Osteoblast (primary cell): Measurements from ENCODE around the gene NUDT14. TPM values are rescaled to one million over a fixed set of nuclear protein-coding genes. Genes with fewer than 3 reads are reported as not detected.
A peak's percentile ranks its signal among the peaks of the same experiment; 100 is the strongest.

Source experiments
- DNase-seq: peaks from one replicate; pipeline ENCODE4 v3.0.0; 2011; ENCODE audit warnings: low spot score, mixed read lengths; ENCODE audit not compliant: insufficient read length; ENCODE audit errors: missing footprints
- H2AFZ ChIP-seq: 2 replicates; pipeline ENCODE4 v1.6.0; 2011; ENCODE audit warnings: mild to moderate bottlenecking, low read length
- H3K27ac ChIP-seq: 2 replicates; pipeline ENCODE4 v1.5.1; 2011; ENCODE audit warnings: mild to moderate bottlenecking, low read depth, low read length, moderate library complexity
- H3K27me3 ChIP-seq: 2 replicates; pipeline ENCODE4 v1.6.0; 2012; ENCODE audit warnings: mild to moderate bottlenecking, control low read depth, inconsistent platforms, low read length, moderate library complexity; ENCODE audit not compliant: insufficient read depth
- H3K36me3 ChIP-seq: 2 replicates; pipeline ENCODE4 v1.5.1; 2011; ENCODE audit warnings: mild to moderate bottlenecking, low read length, control low read depth, moderate library complexity; ENCODE audit not compliant: insufficient read depth
- H3K4me1 ChIP-seq: 2 replicates; pipeline ENCODE4 v1.5.1; 2011; ENCODE audit warnings: mild to moderate bottlenecking, low read length, control low read depth, moderate library complexity; ENCODE audit not compliant: insufficient read depth
- H3K4me2 ChIP-seq: 2 replicates; pipeline ENCODE4 v1.6.0; 2011; ENCODE audit warnings: mild to moderate bottlenecking, low read length; ENCODE audit not compliant: insufficient read depth
- H3K4me3 ChIP-seq: fragments of 200-600 bp; sonication (generic); 3 replicates; pipeline ENCODE4 v1.5.1; 2012; ENCODE audit warnings: mild to moderate bottlenecking, low read length, inconsistent platforms; ENCODE audit not compliant: insufficient read depth
- H3K79me2 ChIP-seq: 2 replicates; pipeline ENCODE4 v1.6.0; 2012; ENCODE audit warnings: mild to moderate bottlenecking, low read length, control low read depth, inconsistent platforms; ENCODE audit not compliant: insufficient read depth
- H3K9me3 ChIP-seq: 2 replicates; pipeline ENCODE4 v1.5.1; 2011; ENCODE audit warnings: low read depth, low read length, control low read depth
- H4K20me1 ChIP-seq: 2 replicates; pipeline ENCODE4 v1.6.0; 2012; ENCODE audit warnings: mild to moderate bottlenecking, low read length, control low read depth; ENCODE audit not compliant: insufficient read depth
- CTCF ChIP-seq: IDR thresholded peaks from 2 replicates; pipeline ENCODE4 v1.5.1; 2011; ENCODE audit warnings: mild to moderate bottlenecking, low read depth, low read length, moderate library complexity; ENCODE audit errors: extremely low read depth
- total RNA-seq: library from RNA; depleted of rRNA; stranded (reverse); fragments of >200 nt; gene quantifications from 2 replicates; pipeline ENCODE4 v1.2.3, GENCODE V29; 2012

The NUDT14 gene
- total RNA-seq, 1 donor = 15.9 TPM

GRCh38 chr14:105138021-105138541, 43.0 kb downstream of the NUDT14 start:
- no peaks in the 10 kb centered on the region for H3K79me2 ChIP-seq
- no peaks in the 10 kb centered on the region for H3K4me1 ChIP-seq
- H3K4me2 ChIP-seq = no peak overlapping the region
- H3K36me3 ChIP-seq = no peaks in the 10 kb centered on the region
- H4K20me1 ChIP-seq = no peaks in the 10 kb centered on the region
- H3K9me3 ChIP-seq = peaks cover 8% of the 10 kb centered on the region
- H3K4me3 ChIP-seq = no peak overlapping the region
- no peak overlapping the region for H3K27ac ChIP-seq
- no peak overlapping the region for H2AFZ ChIP-seq
- no peak for TF ChIP-seq CTCF
- DNase-seq = peak; percentile 69
- H3K27me3 ChIP-seq = peaks cover 2% of the 10 kb centered on the region

- TF ChIP-seq CTCF = no peak
- peaks cover 8% of the 10 kb centered on the region for H3K9me3 ChIP-seq
- H2AFZ ChIP-seq = no peak overlapping the region
- H3K4me2 ChIP-seq = no peak overlapping the region
- no peaks in the 10 kb centered on the region for H3K4me1 ChIP-seq
- H3K4me3 ChIP-seq = no peak overlapping the region
- no peaks in the 10 kb centered on the region for H3K36me3 ChIP-seq
- H4K20me1 ChIP-seq = no peaks in the 10 kb centered on the region
- peak; percentile 73 for DNase-seq
- no peaks in the 10 kb centered on the region for H3K79me2 ChIP-seq
- H3K27me3 ChIP-seq = peaks cover 7% of the 10 kb centered on the region
- H3K27ac ChIP-seq = no peak overlapping the region
Observed at GRCh38 chr14:105137481-105138020, 43.6 kb downstream of the NUDT14 start.

- Histone ChIP-seq H3K27me3 (peaks cover 7% of the 10 kb centered on the region), H3K79me2 (no peaks in the 10 kb centered on the region), H3K9me3 (peaks cover 8% of the 10 kb centered on the region), H4K20me1 (no peaks in the 10 kb centered on the region), H3K4me2 (no peak overlapping the region), H3K36me3 (no peaks in the 10 kb centered on the region), H3K4me1 (no peaks in the 10 kb centered on the region), H3K4me3 (no peak overlapping the region), H3K27ac (no peak overlapping the region), H2AFZ (no peak overlapping the region)
- no peak for TF ChIP-seq CTCF
- peak; percentile 62 for DNase-seq
Observed at GRCh38 chr14:105136401-105137322, 44.5 kb downstream of the NUDT14 start.

GRCh38 chr14:105135700-105136395, 45.3 kb downstream of the NUDT14 start:
- DNase-seq = no peak
- no peaks in the 10 kb centered on the region for H3K36me3 ChIP-seq
- no peak for TF ChIP-seq CTCF
- H3K79me2 ChIP-seq = no peaks in the 10 kb centered on the region
- no peak overlapping the region for H3K4me3 ChIP-seq
- H3K9me3 ChIP-seq = peaks cover 8% of the 10 kb centered on the region
- no peaks in the 10 kb centered on the region for H3K4me1 ChIP-seq
- H2AFZ ChIP-seq = no peak overlapping the region
- no peaks in the 10 kb centered on the region for H4K20me1 ChIP-seq
- H3K27ac ChIP-seq = no peak overlapping the region
- H3K4me2 ChIP-seq = no peak overlapping the region
- H3K27me3 ChIP-seq = peaks cover 7% of the 10 kb centered on the region
